GM12872 (cell line): ENCODE measurements around the gene PDE1A.

Experiments used
- CTCF ChIP-seq: IDR thresholded peaks from 3 replicates; pipeline ENCODE4 v1.5.1; 2011; ENCODE audit warnings: low read depth, mild to moderate bottlenecking, low read length, moderate library complexity; ENCODE audit not compliant: insufficient read depth

PDE1A gene

GRCh38 chr2:182384860-182385259 lies 42.0 kb downstream of the PDE1A start:
- no peak for TF ChIP-seq CTCF

- no peak for TF ChIP-seq CTCF
Measured at GRCh38 chr2:182381225-182381624, 45.6 kb downstream of the PDE1A start.

- no peak for TF ChIP-seq CTCF
Measured at GRCh38 chr2:182379241-182379640, 47.6 kb downstream of the PDE1A start.

GRCh38 chr2:182378759-182379158 lies 48.1 kb downstream of the PDE1A start:
- no peak for TF ChIP-seq CTCF

- no peak for TF ChIP-seq CTCF
Measured at GRCh38 chr2:182377467-182377866, 49.4 kb downstream of the PDE1A start.

- TF ChIP-seq CTCF = no peak
Measured at GRCh38 chr2:182375862-182376261, 51.0 kb downstream of the PDE1A start.

- TF ChIP-seq CTCF = no peak
Measured at GRCh38 chr2:182372661-182373060, 54.2 kb downstream of the PDE1A start.

- TF ChIP-seq CTCF = no peak
Measured at GRCh38 chr2:182368996-182369395, 57.8 kb downstream of the PDE1A start.
